Activated CD4-positive, alpha-beta memory T cell treated with anti-CD3 and anti-CD28 coated beads, Interleukin-2, amount 10 ng/mL, durations not matched to agents 7 days and 5 days (primary cell): ENCODE measurements around the gene GATA5. TPM values are rescaled to one million over a fixed set of nuclear protein-coding genes. Genes with fewer than 3 reads are reported as not detected.

Experiments used
- CTCF ChIA-PET: fragments of 350-600 bp; sonication (Branson Sonifier 250); formaldehyde crosslinking; loops from one replicate; lab custom pipeline; 2021; ENCODE audit warnings: antibody characterized with exemption, inconsistent platforms; lab: Charles Lee
- POLR2A ChIA-PET: fragments of 350-600 bp; sonication (Branson Sonifier 250); formaldehyde crosslinking; loops from one replicate; lab custom pipeline; 2021; ENCODE audit warnings: antibody characterized with exemption; lab: Charles Lee
- DNase-seq: peaks from one replicate; pipeline ENCODE4 v3.0.0-alpha.2; 2020
- H3K27ac Mint-ChIP-seq: one replicate; pipeline ENCODE4 v1.8.0; 2021; ENCODE audit warnings: mild to moderate bottlenecking, mixed read lengths
- H3K27me3 Mint-ChIP-seq: one replicate; pipeline ENCODE4 v1.8.0; 2021; ENCODE audit warnings: mixed read lengths
- H3K36me3 Mint-ChIP-seq: one replicate; pipeline ENCODE4 v1.8.0; 2021; ENCODE audit warnings: low read depth, mixed read lengths
- H3K4me1 Mint-ChIP-seq: one replicate; pipeline ENCODE4 v1.8.0; 2021; ENCODE audit warnings: mixed read lengths
- H3K4me3 Mint-ChIP-seq: one replicate; pipeline ENCODE4 v1.8.0; 2021; ENCODE audit warnings: mild to moderate bottlenecking, mixed read lengths
- H3K9me3 Mint-ChIP-seq: one replicate; pipeline ENCODE4 v1.8.0; 2021; ENCODE audit warnings: mixed read lengths
- total RNA-seq, 2 experiments: library from RNA; stranded (reverse); gene quantifications; one replicate each; pipeline ENCODE4 v1.2.3, GENCODE V29; 2021

The GATA5 gene
- total RNA-seq, 2 experiments from 2014 or later = not detected

DNA sequence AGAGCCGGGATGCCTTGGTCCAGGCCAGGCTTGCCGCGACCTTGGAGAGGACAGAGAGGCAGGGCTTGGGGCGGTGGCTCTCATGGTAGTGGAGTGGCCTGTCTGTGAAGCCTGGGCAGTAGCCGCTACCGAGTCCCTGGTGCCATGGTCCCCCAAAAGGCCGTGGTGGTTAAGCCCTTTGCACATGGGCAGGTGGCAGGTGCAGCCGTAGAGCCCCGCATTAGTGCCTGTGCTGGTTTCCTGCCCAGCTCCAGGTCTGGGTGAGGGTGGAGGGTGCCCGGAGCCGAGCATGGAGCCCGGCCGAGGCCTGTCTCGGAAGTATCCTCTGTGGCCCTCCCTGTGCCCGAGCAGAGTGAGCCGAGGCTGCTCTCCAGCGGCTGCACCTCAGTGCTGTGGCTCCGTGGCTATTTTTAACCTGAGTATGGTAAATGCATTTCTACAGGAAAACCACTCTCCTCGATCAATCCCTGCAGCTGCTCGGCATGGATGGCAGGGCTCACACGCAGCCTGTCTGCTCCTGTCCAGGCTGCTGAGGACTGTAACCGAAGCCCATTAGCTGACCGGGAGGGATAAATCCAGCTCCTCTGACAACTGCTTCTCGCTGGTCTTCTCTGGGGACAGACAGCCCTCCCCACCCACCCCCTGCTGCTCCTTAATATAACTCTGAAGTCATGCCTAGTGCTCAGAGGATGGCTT is 36.3 kb upstream of the GATA5 start:
- CTCF ChIA-PET = no interaction called here

DNA sequence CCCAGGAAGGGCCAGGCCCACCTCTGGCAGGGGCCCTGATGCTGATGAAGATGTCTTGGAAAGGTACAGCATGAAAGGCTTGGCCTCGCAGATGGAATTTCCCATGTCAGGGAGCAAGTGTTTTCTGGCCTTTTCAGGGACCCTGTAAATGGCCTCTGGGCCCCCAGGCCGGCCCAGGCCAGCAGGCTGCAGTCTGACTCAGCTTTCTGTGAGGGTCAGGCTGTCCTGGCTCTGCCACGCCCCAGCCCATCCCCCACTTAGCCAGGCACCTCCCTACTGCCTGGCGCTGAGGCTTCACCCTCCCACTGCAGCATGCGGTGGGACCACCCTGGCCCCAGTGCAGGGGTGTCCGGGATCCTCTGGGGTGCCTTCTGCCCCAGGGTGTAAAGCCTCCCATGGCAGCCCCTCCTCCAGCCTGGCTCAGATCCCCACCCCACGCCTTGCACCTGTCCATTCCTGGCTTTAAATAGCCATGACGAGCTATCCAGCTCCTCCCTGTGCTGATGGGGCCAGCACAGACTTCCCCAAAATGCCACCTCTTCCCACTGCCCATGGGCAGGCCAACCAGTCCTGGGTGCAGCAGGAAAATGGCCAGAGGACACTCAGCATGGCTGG is 35.6 kb upstream of the GATA5 start:
- ChIA-PET POLR2A (no interaction called here), CTCF (no interaction called here)
- H3K27me3 Mint-ChIP-seq = peaks cover 15% of the 10 kb centered on the region
- no peak for DNase-seq
- no peaks in the 10 kb centered on the region for H3K9me3 Mint-ChIP-seq
- no peak overlapping the region for H3K27ac Mint-ChIP-seq
- H3K4me3 Mint-ChIP-seq = no peak overlapping the region
- no peaks in the 10 kb centered on the region for H3K36me3 Mint-ChIP-seq
- H3K4me1 Mint-ChIP-seq = no peaks in the 10 kb centered on the region

More for the DNA sequence above, 36.3 kb upstream of the GATA5 start:
- POLR2A ChIA-PET = no interaction called here
- Mint-ChIP-seq H3K36me3 (no peaks in the 10 kb centered on the region), H3K27ac (no peak overlapping the region), H3K4me1 (no peaks in the 10 kb centered on the region), H3K27me3 (peaks cover 15% of the 10 kb centered on the region), H3K9me3 (no peaks in the 10 kb centered on the region), H3K4me3 (no peak overlapping the region)
- DNase-seq = no peak

DNA sequence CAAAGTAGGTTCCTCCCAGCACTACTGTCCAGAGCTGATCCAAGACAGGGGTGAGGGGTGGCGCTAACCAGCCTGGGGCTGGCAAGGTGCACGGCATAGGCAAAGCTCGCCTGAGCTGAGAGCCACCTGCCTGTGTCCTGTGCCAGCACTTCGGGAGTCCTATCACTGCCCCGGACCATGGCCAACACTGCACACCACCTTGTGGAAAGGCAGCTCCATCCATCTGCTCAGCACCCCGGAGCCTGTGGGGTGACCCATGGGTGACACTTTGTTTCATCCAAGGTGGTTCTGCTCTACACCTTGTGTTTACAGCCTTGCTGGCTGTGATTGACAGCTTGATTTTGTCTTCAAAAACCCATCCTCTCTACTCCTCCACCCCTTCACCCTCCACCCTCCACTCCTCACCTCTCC is 32.9 kb upstream of the GATA5 start:
- CTCF ChIA-PET = interaction anchor here (1.2 kb wide), 1 partner anchor 10 kb away, joined by 3 read pairs; no protein-coding TSS in a partner anchor

DNA sequence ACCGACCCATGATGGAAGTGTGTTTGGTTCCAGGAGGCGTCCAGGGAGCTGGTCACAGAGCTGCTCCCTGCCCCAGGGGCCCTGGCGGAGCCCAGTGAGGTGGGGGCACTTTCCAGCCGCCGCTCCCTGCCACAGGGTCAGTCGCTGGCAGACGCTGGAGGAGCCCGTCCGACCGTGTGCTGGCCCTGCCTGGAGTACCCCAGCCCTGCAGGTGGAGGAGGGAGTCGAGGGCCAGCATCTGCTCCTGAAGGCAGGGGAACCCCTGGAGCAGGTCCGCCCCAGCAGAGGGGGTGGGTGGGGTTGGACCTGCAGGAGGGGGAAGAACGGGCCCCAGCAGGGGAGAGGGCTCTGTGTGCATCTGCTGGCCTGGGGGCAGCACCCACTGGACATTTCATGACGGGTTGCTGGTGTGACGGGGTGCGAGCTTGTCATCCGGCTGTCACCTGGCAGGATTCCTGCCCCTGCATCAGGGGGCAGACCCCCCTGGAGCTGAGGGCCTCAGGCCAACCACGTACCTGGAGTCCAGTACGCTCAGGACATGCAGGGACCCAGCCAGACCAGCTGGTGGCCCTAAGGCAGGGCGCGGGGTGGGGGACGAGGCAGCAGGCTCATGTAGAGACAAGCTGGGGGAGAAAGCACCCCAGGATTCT is 32.3 kb upstream of the GATA5 start:
- H3K27ac Mint-ChIP-seq = no peak overlapping the region
- ChIA-PET POLR2A (no interaction called here), CTCF (interaction anchor here (1.2 kb wide), 1 partner anchor 9 kb away, joined by 3 read pairs; no protein-coding TSS in a partner anchor)

More for the DNA sequence above, 32.9 kb upstream of the GATA5 start:
- H3K4me1 Mint-ChIP-seq = no peaks in the 10 kb centered on the region
- no peak overlapping the region for H3K27ac Mint-ChIP-seq
- POLR2A ChIA-PET = no interaction called here
- H3K4me3 Mint-ChIP-seq = no peak overlapping the region
- DNase-seq = no peak
- no peaks in the 10 kb centered on the region for H3K36me3 Mint-ChIP-seq
- no peaks in the 10 kb centered on the region for H3K9me3 Mint-ChIP-seq
- H3K27me3 Mint-ChIP-seq = peaks cover 12% of the 10 kb centered on the region

DNA sequence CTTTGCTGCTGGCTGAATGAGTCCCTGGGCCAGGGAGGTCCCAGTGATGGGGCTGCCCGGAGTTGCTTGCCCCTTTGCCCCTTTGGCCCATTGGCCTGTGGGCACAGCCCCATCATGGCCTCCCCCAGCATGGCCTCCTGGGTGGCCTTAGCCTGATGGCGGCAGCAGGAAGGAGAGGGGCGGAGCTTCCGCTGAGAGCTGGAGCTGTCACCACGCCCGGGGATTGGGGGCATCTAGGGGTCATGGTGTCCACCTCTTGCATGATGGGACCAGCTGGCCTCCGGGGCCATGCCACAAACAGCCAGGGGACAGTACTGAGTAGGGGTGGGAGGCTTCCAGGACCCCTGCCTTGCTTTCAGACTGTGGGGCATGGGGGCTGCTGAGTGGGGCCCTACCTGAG is 31.5 kb upstream of the GATA5 start:
- ChIA-PET POLR2A (no interaction called here), CTCF (no interaction called here)
- Mint-ChIP-seq H3K27ac (no peak overlapping the region), H3K4me3 (no peak overlapping the region), H3K4me1 (peaks cover 4% of the 10 kb centered on the region), H3K36me3 (no peaks in the 10 kb centered on the region), H3K9me3 (no peaks in the 10 kb centered on the region), H3K27me3 (no peaks in the 10 kb centered on the region)
- DNase-seq = no peak

More for the DNA sequence above, 32.3 kb upstream of the GATA5 start:
- Mint-ChIP-seq H3K36me3 (no peaks in the 10 kb centered on the region), H3K27me3 (peaks cover 7% of the 10 kb centered on the region), H3K4me1 (no peaks in the 10 kb centered on the region), H3K4me3 (no peak overlapping the region), H3K9me3 (no peaks in the 10 kb centered on the region)
- DNase-seq = no peak

DNA sequence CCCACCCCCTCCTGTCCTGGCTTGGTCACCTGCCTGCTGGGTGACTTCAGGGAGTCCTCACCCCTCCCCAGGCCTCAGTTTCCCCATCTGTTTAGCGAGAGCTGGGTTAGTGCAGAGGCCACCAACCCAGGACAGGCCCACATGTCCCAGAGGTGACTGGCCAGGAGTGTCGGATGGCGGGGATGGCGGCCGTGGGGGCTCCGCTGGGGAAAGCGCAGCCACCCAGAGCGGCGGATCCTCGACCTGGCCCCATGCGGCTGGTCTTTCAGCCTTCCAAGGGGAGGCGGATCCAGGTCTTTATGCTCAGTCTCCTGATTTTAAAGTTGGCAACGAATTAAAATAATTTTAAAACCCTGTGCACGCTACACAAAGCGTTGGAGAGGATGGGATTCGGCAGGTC is 31.0 kb upstream of the GATA5 start:
- no peaks in the 10 kb centered on the region for H3K9me3 Mint-ChIP-seq
- H3K27ac Mint-ChIP-seq = no peak overlapping the region
- CTCF ChIA-PET = no interaction called here
- no peak overlapping the region for H3K4me3 Mint-ChIP-seq
- peaks cover 10% of the 10 kb centered on the region for H3K4me1 Mint-ChIP-seq
- POLR2A ChIA-PET = no interaction called here
- no peaks in the 10 kb centered on the region for H3K36me3 Mint-ChIP-seq
- no peak for DNase-seq
- no peaks in the 10 kb centered on the region for H3K27me3 Mint-ChIP-seq

DNA sequence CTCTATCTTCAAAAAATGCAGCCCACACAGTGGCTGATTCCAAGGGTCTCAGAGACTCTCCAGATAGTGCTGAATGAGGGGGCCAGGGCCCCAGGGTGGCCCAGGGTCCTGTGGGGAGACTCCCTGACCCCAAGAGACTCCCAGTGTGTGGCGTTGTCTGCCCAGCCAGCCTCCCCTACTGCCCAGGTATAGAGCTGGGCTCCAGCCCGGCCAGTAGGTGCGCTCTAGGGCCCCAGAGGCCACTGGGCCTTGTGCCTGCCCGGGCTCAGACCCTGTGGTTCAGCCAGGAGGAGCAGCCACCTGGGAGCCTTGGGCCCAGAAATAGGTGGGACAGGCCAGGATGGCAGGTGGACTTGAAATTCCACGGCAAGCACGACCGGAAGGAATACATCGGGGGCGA is 30.3 kb upstream of the GATA5 start:
- CTCF ChIA-PET = no interaction called here
- no peak for DNase-seq
- H3K27ac Mint-ChIP-seq = no peak overlapping the region
- peaks cover 17% of the 10 kb centered on the region for H3K4me1 Mint-ChIP-seq
- H3K4me3 Mint-ChIP-seq = no peak overlapping the region
- H3K36me3 Mint-ChIP-seq = no peaks in the 10 kb centered on the region
- H3K9me3 Mint-ChIP-seq = no peaks in the 10 kb centered on the region
- POLR2A ChIA-PET = no interaction called here
- no peaks in the 10 kb centered on the region for H3K27me3 Mint-ChIP-seq

DNA sequence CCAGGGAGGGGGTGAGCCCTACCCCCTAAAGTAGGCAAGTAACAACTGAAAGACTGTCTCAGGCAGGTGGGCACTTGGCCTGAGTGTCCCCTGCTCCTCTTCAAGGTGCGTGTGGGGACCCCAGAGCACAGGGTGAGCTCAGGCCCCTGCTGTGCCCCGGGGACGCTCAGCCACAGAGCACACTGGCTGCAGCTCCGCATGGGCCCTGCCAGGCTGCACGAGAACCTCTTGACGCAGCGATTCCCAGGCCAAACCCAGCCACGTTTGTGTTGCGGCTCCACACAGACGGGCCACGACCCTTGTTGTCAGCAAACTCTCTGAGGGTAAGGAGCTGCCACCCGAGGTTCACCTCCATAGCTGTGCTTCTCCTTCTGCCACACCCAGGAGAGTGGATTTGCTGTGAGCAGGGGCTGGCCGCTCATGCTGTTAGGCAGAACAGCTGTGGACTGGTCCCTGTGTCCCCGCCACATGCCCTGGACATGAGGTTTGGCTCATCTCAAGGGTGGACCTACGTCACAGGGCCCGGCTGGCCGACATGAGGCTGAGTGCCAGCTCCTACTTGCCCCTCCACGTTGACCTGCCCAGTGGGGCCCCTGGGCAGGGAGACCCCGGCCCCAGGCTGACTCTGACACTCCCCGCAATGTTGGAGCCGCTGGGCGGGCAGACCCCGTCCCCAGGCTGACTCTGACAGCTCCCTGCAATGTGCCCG is 29.7 kb upstream of the GATA5 start:
- CTCF ChIA-PET = no interaction called here
- Mint-ChIP-seq H3K27ac (no peak overlapping the region), H3K36me3 (no peaks in the 10 kb centered on the region), H3K4me3 (no peak overlapping the region), H3K27me3 (no peaks in the 10 kb centered on the region), H3K9me3 (no peaks in the 10 kb centered on the region), H3K4me1 (peaks cover 23% of the 10 kb centered on the region)
- DNase-seq = no peak
- POLR2A ChIA-PET = no interaction called here

DNA sequence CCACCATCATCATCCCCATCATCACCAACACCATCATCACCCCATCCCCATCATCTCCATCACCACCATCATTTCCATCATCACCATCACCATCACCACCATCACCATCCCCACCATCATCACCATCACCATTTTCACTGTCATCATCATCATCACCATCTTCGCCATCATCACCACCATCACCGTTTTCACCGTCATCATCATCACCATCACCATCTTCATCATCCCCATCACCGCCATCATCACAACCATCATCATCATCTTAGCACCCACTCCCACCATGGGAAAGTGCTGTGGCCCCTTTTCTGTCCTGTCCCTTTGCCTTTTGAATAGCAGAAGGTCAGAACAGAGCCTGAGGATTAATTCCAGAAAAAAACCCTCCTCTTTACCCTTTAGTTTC is 28.5 kb upstream of the GATA5 start:
- CTCF ChIA-PET = no interaction called here
- Mint-ChIP-seq H3K27ac (no peak overlapping the region), H3K27me3 (no peaks in the 10 kb centered on the region), H3K36me3 (no peaks in the 10 kb centered on the region), H3K4me1 (peaks cover 26% of the 10 kb centered on the region), H3K9me3 (no peaks in the 10 kb centered on the region), H3K4me3 (no peak overlapping the region)
- POLR2A ChIA-PET = no interaction called here
- DNase-seq = no peak

DNA sequence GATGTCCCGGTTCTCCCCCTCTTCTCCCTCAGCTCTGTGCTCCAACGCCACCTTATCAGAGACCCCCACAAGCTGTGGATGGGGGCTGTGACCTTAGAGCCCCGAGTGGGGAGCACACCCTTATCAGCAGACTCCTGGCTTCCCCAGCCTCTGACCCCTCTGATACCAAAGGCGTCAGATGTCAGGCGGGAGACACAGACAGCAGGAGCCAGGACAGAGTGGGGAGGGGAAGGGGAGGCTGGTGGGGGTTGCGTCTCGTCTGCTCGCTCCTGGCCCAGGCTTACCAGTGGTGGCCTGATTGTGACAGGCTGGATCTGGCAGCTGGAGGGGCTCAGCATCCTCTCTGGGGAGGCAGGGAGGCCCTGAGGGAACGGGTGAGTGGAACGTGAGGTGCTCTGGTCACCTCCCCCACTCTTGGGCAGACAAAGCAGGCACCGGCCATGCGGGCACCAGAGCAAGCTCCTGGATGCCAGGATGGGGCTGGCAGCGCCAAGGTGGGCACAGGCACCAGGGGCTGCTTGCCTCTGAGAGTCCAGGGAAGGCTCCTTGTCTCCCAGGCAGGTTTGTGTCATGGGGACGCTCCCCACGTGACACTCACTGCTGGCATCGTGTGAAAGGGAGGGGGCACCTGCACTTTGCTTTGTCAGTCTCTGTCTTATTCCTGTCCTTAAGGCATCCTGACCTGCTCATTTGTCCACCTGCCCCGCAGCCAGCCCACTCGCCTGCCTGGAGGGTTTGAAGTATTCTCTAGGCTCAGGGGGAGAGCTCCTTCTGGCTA is 27.8 kb upstream of the GATA5 start:
- Mint-ChIP-seq H3K4me3 (no peak overlapping the region), H3K9me3 (no peaks in the 10 kb centered on the region), H3K4me1 (peaks cover 26% of the 10 kb centered on the region), H3K27me3 (no peaks in the 10 kb centered on the region), H3K27ac (no peak overlapping the region), H3K36me3 (no peaks in the 10 kb centered on the region)
- DNase-seq = no peak
- POLR2A ChIA-PET = interaction anchor here (1.2 kb wide), 1 partner anchor 114 kb away, joined by 7 read pairs; no protein-coding TSS in a partner anchor
- CTCF ChIA-PET = interaction anchor here (1.5 kb wide), 1 partner anchor 113 kb away, joined by 7 read pairs; no protein-coding TSS in a partner anchor

DNA sequence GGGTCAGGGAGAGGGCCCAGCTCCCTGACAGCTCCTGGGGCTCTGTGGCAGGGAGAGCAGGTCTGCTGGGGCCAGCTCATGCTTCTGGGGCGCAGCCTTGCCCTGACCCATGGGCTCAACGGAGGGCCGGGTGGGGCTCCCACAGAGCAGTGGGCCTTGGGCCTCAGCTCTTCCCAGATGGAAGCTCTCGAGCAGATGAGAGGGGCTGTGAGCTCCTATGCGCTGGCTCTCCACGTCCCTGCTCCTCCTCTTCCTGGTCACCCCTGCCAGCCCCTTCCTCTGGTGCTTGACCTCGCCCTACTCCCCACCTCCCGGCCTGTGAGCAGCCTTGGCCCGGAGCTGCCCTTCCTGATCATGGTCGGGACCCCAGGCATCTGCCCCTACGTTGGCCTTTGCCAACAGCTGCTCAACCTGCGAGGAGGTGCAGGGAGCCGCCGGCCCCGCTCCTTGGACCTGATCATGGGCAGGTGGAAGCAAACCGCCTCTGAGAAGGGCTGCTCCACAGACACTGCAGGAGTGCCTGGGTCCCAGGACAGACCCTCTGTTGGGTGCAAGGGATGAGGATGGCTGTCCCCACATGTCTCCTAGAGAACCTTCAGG is 26.8 kb upstream of the GATA5 start:
- CTCF ChIA-PET = interaction anchor here (1.5 kb wide), 1 partner anchor 114 kb away, joined by 7 read pairs; no protein-coding TSS in a partner anchor
- H3K27me3 Mint-ChIP-seq = no peaks in the 10 kb centered on the region
- no peak for DNase-seq
- peak overlapping the region; percentile 18 for H3K4me3 Mint-ChIP-seq
- H3K9me3 Mint-ChIP-seq = no peaks in the 10 kb centered on the region
- H3K27ac Mint-ChIP-seq = peak overlapping the region; percentile 77
- H3K4me1 Mint-ChIP-seq = peaks cover 26% of the 10 kb centered on the region
- POLR2A ChIA-PET = interaction anchor here (1.0 to 1.2 kb wide), 2 partner anchors 100 to 115 kb away, joined by 3 to 7 read pairs; no protein-coding TSS in a partner anchor
- no peaks in the 10 kb centered on the region for H3K36me3 Mint-ChIP-seq
